NCI-H82 treated with DMSO at 0.1 percent for 48 hours (cell line): ENCODE measurements around the gene EYA4.
"Not testable (repeated sequence)": the region's sequence is repeated elsewhere in the genome, so short reads cannot be mapped to it uniquely, and the experiment has no call there.

Experiments
- DNase-seq: peaks from one replicate; lab custom pipeline; 2025; ENCODE audit not compliant: unreplicated experiment; lab: John Stamatoyannopoulos, UW

Gene EYA4

DNA sequence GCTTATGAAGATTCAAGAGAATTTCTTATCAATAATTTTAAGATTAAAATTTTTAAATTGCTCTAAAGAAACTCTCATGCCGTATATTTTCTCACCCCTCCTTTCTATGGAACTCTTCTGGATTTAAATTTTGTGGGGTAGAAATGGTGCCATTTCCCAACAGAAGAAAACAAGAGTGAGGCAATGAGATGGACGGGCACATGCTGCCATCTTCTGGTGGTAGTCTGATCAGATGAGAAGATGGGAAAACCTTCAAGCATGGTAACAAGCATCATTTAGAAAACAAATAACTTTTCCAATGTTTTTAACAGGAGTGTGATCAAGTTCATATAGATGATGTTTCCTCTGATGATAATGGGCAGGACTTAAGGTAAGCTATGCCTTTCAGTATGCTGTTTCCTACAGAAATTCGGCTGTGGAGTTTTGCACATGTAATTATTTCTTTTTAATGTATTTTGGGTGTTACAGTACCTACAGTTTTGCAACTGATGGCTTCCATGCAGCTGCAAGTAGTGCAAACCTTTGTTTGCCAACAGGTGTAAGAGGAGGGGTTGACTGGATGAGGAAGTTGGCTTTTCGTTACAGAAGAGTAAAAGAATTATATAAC, 271.4 kb downstream of the EYA4 start:
- no peak for DNase-seq

DNA sequence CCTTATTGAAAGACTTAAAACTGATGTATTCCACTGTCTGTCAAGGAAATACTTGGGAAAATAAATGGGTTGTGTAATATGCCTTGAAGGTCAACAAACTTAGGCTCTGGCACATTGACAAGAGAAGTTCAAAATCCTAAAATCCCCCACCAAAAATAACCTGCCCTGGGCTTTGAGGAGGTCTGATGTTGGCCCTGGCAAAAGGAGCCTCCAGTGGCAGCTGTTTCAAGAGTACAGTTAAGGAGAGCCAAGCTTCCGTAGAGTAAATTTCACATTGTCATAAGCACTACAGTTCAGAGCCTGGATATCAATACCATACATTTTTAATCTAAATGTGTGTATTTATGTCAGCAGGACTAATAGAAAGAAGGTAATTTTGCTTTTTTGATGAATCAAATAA, 282.7 kb downstream of the EYA4 start:
- DNase-seq, result no peak

DNA sequence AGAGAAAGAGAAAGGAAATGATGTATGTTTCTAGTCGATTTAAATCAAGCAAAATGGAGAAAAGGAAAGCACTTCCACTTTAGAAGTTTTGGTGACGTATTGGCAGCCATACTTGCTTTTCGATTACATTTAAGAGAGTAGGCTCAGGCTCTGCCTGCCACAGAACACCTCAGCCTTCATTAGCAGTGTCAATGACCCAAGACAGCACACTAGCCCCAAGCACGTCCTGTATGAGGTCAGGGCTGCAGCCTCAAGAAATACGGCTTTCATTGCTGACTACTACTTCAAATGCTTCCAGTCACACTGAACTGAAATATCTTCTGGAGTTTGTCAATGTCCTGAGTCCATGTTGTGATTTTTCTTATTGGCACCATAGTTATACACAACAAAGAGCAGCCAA, 285.3 kb downstream of the EYA4 start:
- no peak for DNase-seq

DNA sequence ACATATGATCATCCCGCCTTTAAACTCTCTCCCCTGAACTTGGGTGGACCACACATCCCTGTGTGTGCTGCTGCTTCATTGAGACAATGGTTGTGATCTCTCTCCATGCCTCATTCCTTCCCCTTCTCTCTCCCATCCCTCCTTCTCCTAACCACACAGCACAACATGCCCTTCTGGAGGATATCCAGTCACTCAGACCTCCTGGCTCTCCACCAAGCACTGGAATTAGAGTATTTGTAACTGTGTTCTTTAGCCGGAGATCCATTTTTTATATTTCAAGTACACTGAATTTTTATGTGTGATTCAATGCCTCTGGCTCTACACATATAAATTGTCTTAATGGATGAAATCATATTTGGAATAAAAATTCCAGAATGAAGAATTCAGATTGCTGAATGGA, 287.4 kb downstream of the EYA4 start:
- DNase-seq, result no peak

DNA sequence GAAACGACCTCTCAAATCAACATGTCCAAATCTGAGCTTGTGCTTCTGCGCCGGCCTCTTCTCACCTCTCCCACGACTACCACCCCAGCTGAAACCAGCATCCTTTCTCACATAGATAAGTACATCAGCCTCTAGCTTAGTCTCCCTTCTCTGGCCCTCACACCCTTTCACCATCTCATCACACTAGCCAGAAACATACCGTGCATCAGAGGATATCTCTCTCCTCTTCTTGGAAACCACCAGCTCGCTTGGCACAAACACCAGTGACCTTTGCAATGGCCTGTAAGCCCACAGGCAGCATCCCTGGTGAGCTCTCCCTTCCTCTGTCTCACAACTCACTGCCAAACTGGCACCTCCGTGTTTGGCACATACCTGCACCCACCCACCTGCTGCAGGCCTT, 291.8 kb downstream of the EYA4 start:
- DNase-seq, result no peak

DNA sequence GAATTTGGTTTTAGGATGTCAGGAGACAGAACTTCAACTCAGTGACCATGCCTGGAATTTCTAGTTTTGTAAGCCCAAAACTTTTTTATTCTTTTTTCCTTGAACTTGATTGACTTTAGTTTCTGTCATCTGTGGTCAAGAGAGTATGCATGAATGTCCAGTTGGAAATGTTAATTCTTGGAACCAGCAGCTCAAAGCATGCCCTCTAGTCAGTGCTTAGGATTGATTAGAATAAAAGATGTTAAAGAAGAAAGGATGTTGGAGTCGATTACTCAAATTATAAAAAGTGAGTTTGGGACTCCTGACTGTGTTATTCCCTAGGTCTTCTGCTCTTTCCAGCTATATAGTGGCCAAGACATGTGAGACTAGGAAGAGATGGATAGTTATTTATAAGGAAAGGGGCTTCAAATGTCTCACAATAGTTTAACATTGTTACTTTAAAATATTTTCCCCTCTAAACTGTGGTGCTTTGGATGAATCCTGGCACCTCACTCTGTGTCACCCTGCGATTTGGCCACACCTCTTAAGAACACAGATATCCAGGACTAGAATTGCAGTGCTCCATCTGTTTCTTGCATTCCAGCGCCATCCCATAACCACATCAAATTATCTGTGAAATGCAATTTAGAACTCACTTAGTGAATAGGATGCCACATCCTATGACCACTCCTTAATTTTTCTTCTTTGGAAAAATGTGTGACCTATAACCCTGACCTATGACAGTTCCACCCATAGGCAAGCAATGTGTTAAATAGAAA, 298.5 kb downstream of the EYA4 start:
- DNase-seq, result no peak

DNA sequence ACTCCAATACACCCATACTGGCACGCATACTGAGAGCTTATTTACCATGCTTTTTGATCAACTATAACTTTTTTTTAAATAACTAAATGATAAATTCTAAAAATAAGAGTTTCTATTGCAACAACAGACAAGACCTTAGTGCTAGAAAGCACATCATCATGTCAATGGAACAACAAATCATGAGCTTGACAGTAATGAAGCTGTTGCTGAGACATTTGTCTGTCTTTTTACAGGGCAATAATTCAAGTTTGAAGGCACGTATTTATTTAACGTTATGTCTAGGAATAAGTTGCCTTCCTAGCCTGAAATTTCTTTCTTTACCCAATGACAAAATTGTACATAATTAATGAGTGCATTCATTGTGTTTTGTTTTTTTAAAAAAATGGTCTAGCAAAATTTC, 299.2 kb downstream of the EYA4 start:
- DNase-seq, result no peak

DNA sequence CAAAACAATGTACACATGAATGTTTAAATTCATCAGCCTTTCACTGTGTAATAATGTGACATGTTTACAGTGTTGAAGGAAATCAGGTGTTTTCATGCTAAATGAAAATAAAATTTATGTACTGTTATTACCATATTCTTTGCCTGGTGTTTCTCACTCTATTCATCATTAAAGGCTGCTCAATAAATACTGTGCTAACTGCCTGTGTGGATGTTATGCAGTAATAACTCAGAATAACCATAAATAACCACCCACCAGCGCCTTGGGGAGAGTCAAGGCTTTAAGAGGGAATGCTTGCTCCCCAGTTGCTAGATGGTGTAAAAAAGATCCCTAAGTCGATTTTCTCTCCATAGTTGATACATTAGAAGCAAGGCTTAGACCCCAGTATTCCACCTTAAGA, 299.9 kb downstream of the EYA4 start:
- DNase-seq, result no peak

DNA sequence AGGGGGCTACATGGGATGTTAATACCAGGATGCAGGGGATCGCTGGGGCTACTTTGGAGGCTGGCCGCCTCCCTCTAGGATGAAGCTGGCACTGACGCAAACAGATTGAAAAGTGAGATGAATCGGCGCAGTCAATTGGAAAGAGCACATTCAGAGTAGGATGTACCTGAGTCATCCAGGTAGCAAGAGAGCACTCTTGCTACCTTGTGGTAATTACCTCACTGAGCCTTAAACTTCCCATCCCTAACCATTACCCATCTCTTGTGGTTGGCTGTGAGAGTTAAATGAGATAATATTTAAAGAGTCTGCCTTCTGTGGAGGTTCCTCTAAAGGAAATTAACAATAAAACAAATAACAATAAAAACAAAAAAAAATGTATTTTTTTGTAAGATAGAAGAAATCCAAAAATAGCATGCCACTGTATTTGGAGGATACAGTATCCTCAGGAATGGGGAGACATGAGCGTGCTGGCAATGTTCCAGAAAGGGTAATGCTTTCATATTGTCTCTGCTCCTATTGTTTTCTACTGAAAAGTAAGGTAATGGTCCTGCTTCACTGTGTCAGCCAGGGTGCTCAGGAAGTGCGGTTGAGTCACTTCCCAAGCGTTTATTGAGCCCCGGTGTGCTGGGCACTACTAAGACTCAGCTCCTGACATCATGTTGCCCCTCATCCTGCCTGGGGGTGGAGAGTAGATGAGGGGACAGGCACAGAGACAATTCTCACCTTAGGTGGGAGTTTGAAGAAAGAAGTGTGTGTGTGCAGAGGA, 301.1 kb downstream of the EYA4 start:
- no peak for DNase-seq

DNA sequence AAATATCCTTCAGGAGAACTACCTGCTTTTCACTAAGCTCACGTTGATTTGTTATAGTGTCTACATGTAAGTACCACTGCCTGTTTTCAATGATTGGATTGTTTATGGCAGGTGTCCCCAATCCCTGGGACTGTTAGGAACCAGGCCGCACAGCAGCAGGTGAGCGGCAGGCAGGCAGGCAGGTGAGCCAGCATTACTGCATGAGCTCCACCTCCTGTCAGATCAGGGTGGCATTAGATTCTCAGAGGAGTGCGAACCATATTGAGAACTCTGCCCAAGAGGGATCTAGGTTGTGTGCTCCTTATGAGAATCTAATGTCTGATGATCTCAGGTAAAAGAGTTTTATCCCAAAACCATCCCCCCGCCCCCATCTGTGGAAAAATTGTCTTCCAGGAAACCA, 303.3 kb downstream of the EYA4 start:
- DNase-seq, result no peak

DNA sequence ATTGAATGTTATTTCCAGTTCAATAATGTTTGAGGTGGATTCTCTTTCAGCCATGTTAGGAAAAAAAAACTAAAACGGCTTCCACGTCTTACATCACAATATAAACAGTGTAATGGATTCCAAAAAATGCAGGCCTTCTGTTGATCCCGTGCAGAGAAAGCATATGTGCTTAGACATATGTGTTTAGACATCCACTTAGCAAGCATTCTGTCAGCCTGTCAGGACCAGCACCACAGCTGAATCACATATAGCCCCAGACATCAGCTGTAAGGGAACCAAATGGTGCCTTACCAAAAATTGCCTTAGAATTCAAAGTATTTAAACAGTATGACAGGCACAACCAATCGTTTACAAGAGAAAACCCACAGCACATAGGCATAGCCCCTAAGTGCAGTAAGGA, 304.9 kb downstream of the EYA4 start:
- DNase-seq, result no peak

DNA sequence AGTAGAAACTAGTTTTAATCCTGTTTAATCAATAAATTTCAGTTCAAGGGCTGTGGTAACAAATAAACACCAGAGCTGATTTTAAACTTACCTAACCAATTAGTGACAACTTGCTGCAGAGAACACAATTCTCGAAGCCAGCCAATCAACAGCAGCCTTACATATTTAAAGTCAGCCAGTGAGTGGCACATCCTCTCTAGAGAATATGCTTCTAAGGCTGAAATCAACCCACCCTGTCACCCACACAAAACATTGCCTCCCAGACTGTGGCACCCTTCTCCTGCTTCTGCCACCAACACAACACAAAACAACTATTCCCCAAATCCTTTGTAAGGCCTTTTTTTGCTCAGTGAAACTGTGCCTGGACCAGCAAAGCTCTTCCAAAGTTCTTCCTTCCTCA, 306.0 kb downstream of the EYA4 start:
- no peak for DNase-seq

DNA sequence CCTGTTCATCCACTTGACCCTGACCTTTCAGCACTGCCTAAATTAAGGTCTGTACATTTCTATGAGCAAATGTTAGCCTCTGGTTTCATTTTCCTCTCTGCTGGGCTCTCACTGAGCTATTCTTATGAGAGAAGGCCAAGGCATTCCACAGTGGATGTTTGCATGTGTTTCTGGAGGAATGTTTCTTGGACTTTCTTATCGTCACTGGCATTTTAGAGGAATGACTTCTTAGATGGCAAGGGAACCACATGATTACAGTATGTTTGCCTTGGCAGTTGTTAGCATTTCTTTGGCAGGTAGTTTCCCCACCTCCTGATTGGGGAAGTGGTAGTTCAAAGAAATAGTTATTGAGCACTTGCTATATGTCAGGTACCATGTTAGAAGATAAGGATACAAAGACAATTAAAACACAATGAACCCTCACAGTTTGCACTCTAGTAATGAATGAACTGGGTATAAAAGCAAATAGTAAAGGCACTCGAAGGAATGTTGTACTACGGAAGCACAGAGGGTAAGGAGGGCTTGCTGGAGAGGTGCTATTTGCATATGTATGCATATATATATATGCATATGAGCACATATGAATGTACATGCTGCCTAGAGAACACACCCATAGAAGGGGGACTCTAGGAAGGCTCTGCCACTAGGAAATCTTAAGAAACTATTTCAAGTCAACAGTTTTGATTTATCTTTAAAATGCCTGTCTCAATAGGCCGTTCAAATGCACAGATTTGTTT, 307.4 kb downstream of the EYA4 start:
- DNase-seq, result no peak

DNA sequence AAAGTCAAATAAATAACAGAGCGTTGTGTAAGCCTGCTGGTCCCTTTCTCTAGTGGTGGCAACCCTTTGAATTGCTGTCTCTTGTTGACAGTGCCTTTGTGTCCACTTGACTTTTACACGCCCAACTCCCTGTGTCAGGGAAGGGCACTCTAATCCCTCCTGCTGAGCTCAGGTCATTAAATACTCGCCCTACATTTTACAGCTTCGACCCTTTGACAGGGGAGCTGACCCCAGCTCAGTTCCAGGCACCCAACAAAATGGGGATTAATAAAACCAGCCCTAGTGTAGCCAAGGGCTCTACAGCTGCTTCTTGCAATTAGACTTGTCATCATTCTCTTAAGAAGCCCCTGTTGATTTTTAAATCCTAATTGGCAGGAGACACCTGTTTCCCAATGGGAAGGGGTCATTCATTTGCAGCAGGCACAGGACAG, 308.2 kb downstream of the EYA4 start:
- no peak for DNase-seq

DNA sequence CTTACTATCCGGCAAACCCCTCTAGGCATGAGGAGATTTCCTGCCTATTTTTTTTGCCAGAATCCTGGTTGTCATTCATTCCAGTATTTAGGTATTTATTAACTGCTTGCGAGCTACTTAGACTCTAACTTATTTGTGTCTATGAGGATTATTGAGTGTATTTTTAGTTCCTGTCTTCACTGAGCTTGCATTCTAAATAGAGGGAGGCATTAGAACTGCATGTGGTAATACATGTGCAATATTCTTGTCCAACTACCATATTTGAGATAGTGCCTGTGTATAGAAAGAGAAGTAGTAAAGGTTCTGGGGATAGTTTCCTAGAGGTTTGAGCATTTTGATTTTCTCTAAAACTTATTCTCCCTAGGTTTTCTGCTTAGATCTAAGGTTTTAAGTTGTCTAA, 308.9 kb downstream of the EYA4 start:
- DNase-seq, result no peak

DNA sequence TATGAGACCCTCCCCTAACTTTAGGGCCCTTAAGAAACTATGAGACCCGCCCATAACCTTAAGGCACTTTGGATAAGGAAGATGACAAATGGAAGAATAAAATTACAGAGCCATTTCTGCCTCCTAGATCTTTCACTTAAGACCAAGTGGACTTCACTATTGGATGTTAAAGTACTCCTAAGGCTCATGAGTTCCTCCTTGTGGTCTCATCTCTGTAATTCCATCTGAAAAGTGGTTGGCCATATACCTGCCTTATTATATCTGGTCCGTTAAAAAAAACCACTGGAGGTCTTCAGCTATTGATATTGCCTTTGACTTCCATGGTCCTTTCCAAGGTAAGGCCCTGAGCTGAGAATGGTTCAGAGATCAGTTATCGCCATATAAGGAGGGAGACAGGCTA, 310.3 kb downstream of the EYA4 start:
- no peak for DNase-seq

DNA sequence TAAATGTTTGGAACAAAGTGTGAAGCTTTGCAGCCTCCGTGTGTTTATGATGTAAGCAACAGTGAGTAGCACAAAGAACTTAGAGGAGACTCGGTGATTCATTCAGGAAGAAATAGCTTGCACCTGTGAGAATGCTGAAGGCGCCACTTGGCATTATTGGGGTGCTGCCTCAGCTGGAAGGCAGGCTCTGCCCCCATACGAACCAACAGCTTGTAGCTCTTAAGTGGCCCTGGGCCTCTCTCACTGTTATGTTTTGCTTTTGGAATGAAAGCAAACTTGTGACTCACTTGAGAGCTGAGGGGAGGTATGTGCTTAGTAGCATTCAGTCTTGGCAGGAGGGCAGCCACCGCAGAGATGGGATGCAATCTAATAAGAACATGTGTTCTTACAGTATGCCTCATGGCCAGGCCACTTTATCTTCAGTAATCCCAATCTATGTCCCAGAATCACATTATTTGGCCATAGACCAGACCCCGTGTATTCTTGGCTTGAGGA, 310.7 kb downstream of the EYA4 start:
- no peak for DNase-seq

DNA sequence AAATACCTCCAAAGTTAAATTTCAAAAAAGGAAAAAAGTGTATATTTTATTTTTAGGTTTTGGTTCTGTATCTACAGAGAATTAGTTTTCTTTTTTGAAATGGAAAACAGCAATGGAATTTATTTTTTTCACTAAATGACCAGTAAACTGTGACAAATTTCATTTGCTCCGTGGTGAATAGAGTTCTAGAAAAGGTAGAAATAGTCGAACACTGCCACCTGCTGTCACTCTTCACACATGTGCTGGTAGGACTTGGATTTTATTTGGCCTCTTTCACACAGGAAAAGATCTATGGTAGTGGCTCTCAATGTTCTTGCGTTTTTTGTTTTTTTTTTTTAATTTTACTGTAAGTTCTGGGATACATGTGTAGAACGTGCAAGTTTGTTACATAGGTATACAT, 312.5 kb downstream of the EYA4 start:
- no peak for DNase-seq

DNA sequence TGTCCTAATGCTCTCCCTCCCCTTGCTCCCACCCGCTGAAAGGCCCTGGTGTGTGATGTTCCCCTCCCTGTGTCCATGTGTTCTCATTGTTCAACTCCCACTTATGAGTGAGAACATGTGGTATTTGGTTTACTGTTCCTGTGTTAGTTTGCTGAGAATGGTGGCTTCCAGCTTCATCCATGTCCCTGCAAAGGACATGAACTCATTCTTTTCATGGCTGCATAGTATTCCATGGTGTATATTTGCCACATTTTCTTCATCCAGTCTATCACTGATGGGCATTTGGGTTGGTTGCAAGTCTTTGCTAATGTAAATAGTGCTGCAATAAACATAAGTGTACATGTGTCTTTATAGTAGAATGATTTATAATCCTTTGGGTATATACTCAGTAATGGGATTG, 313.0 kb downstream of the EYA4 start:
- DNase-seq, result not testable (repeated sequence)

DNA sequence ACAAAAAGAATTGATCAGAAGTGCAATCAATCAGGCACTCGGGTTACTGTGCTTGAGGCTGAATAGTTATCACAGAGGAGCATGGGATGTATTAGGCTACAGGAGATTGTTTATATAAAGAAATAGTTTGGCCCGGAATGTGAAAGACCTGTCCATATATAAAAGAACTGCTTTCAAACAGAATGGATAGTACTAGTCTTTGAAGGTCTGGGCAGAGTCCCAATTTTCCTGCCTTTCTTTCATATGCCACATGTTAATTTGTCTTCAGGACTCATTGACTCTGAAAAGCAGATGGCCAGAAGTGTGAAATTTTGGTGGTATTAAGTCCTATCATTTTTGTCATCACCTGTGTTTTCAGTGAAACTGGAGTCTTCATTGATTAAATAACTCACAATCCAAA, 314.5 kb downstream of the EYA4 start:
- DNase-seq, result no peak

DNA sequence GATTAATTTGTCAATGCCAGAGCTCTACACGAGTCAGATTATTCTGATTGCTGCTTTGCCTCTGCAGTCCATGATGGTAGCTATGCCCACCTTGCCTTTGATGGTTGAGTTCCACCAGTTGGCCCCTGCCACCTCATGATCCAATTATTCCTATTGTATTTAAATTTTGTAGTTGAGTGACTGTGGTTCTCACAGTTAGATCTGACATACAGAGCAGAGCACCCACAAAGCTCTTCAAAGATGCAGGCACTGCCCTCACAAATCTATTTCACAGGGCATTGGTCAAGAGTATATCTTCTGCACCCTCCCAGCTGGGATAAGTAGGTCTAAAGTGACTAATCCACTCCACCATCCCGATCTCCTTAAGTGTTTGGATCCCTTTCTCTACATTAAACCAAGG, 318.8 kb downstream of the EYA4 start:
- DNase-seq, result no peak
